BJ (cell line): ENCODE data around the gene POLDIP3. TPM values are rescaled to one million over a fixed set of nuclear protein-coding genes. Genes with fewer than 3 reads are reported as not detected.
"Not testable (repeated sequence)": the region's sequence is repeated elsewhere in the genome, so short reads cannot be mapped to it uniquely, and the experiment has no call there.

ENCODE experiments used
- CTCF ChIA-PET: fragments of 350-600 bp; formaldehyde crosslinking; extraction: SDS; loops from one replicate; lab custom pipeline; 2021; ENCODE audit warnings: antibody characterized with exemption, inconsistent platforms; lab: Yijun Ruan, JAX
- POLR2A ChIA-PET: fragments of 300-600 bp; sonication (Branson Sonifier 250); formaldehyde crosslinking; extraction: SDS; loops from one replicate; lab custom pipeline; 2021; ENCODE audit warnings: antibody characterized with exemption; lab: Charles Lee
- DNase-seq: peaks from one replicate; pipeline ENCODE4 v3.0.0-alpha.2; 2011; ENCODE audit warnings: low read depth
- H3K27me3 ChIP-seq: 2 replicates; pipeline ENCODE4 v1.6.0; 2011; ENCODE audit warnings: low read length; ENCODE audit not compliant: control insufficient read depth, insufficient read depth
- H3K36me3 ChIP-seq: 2 replicates; pipeline ENCODE4 v1.5.1; 2011; ENCODE audit warnings: low read length; ENCODE audit not compliant: control insufficient read depth, insufficient read depth
- H3K4me3 ChIP-seq: 2 replicates; pipeline ENCODE4 v1.5.1; 2011; ENCODE audit warnings: low read depth, mild to moderate bottlenecking, control low read depth, low read length
- CTCF ChIP-seq: IDR thresholded peaks from 2 replicates; pipeline ENCODE4 v1.5.1; 2011; ENCODE audit warnings: low read depth, mild to moderate bottlenecking, control low read depth, inconsistent platforms, low read length, moderate library complexity; ENCODE audit not compliant: insufficient read depth
- polyA plus RNA-seq: library from polyadenylated mRNA; depleted of rRNA; stranded (reverse); fragments of >200 nt; gene quantifications from 2 replicates; pipeline ENCODE4 v1.2.3, GENCODE V29; 2011

POLDIP3 gene
- polyA plus RNA-seq, 1 experiment: 54.3 TPM

- ChIA-PET POLR2A (no interaction called here), CTCF (no interaction called here)
- Histone ChIP-seq H3K36me3 (no peaks in the 10 kb centered on the region), H3K27me3 (no peaks in the 10 kb centered on the region), H3K4me3 (no peak overlapping the region)
- no peak for DNase-seq
- TF ChIP-seq CTCF: no peak
These were observed 50.0 kb downstream of the POLDIP3 start for GRCh38 chr22:42564699-42565098.

- H3K4me3 ChIP-seq, POLR2A ChIA-PET, H3K36me3 ChIP-seq, CTCF ChIA-PET, DNase-seq, H3K27me3 ChIP-seq: not testable (repeated sequence)
These were observed 50.7 kb downstream of the POLDIP3 start for GRCh38 chr22:42563943-42564342.

- CTCF ChIA-PET: interaction anchor here (0.9 kb wide), 1 partner anchor 13 kb away, joined by 5 read pairs; no protein-coding TSS in a partner anchor
- no peak overlapping the region for H3K4me3 ChIP-seq
- DNase-seq: no peak
- no peaks in the 10 kb centered on the region for H3K27me3 ChIP-seq
- POLR2A ChIA-PET: no interaction called here
- TF ChIP-seq CTCF: no peak
- no peaks in the 10 kb centered on the region for H3K36me3 ChIP-seq
These were observed 52.0 kb downstream of the POLDIP3 start for GRCh38 chr22:42562684-42563083.

GRCh38 chr22:42562279-42562678 is 52.4 kb downstream of the POLDIP3 start:
- H3K4me3 ChIP-seq: no peak overlapping the region
- POLR2A ChIA-PET: no interaction called here
- DNase-seq: no peak
- CTCF ChIA-PET: interaction anchor here (0.9 to 2.9 kb wide), 2 partner anchors 8 to 12 kb away, joined by 5 to 11 read pairs; no protein-coding TSS in a partner anchor
- no peak for TF ChIP-seq CTCF
- no peaks in the 10 kb centered on the region for H3K36me3 ChIP-seq
- no peaks in the 10 kb centered on the region for H3K27me3 ChIP-seq

GRCh38 chr22:42561856-42562255 is 52.8 kb downstream of the POLDIP3 start:
- no peak for TF ChIP-seq CTCF
- ChIA-PET POLR2A (no interaction called here), CTCF (interaction anchor here (0.9 to 2.9 kb wide), 2 partner anchors 8 to 12 kb away, joined by 5 to 11 read pairs; no protein-coding TSS in a partner anchor)
- DNase-seq: no peak
- no peaks in the 10 kb centered on the region for H3K27me3 ChIP-seq
- no peaks in the 10 kb centered on the region for H3K36me3 ChIP-seq
- H3K4me3 ChIP-seq: no peak overlapping the region

- H3K4me3 ChIP-seq: no peak overlapping the region
- ChIA-PET CTCF (interaction anchor here (0.8 to 2.9 kb wide), 2 partner anchors 9 to 21 kb away, joined by 3 to 11 read pairs; no protein-coding TSS in a partner anchor), POLR2A (no interaction called here)
- H3K36me3 ChIP-seq: no peaks in the 10 kb centered on the region
- peak; percentile 45 for TF ChIP-seq CTCF
- no peak for DNase-seq
- H3K27me3 ChIP-seq: no peaks in the 10 kb centered on the region
These were observed 53.9 kb downstream of the POLDIP3 start for GRCh38 chr22:42560781-42561180.
